HUDEP-2 (cell line): ENCODE data around the gene BEND5.

Experiments used
- DNase-seq, 76 experiments: peaks; one replicate each; lab custom pipeline; 2025; ENCODE audit not compliant: unreplicated experiment in 76 of 76; lab: John Stamatoyannopoulos, UW

Gene BEND5

DNA sequence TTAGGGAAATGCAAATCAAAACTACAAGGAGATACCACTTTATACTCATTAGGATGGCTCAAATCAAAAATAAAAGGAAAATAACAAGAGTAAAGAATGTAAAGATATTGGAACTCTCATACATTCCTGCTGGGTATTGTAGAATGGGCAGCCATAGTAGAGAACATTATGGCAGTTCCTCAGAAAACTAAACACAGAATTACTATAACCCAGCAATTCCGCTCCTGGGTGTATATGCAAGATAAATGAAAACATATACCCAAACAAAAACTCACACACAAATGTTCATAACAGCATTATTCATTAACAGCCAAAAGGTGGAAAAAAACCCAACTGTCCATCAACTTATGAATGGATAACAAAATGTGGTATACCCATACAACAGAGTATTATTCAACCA, 11.4 kb downstream of the BEND5 start:
- no peak for DNase-seq

GRCh38 chr1:48761986-48762385, 14.7 kb downstream of the BEND5 start:
- no peak for DNase-seq

DNA sequence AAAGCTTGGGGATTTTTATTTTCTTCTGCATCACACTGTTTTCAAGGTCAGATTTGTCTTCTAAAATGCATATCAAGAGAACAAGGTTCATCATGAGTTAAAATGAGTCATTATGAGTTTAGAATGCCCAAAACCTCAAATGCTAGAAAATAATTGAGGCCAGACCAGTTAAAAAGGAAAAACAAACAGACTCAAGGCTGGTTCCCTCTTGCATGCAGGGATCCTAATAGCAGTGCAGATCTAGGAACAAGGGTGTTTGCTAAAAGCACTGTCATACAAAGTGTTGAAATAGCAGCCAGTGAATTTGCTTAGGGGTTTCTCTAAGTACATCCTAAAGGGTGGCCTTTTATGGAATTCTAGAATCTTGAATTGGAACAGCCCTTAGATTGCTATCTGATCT, 15.3 kb downstream of the BEND5 start:
- no peak for DNase-seq

GRCh38 chr1:48760857-48761256, 15.8 kb downstream of the BEND5 start:
- DNase-seq: no peak

GRCh38 chr1:48758976-48759375, 17.7 kb downstream of the BEND5 start:
- DNase-seq: no peak

GRCh38 chr1:48757363-48757762, 19.3 kb downstream of the BEND5 start:
- no peak for DNase-seq

DNA sequence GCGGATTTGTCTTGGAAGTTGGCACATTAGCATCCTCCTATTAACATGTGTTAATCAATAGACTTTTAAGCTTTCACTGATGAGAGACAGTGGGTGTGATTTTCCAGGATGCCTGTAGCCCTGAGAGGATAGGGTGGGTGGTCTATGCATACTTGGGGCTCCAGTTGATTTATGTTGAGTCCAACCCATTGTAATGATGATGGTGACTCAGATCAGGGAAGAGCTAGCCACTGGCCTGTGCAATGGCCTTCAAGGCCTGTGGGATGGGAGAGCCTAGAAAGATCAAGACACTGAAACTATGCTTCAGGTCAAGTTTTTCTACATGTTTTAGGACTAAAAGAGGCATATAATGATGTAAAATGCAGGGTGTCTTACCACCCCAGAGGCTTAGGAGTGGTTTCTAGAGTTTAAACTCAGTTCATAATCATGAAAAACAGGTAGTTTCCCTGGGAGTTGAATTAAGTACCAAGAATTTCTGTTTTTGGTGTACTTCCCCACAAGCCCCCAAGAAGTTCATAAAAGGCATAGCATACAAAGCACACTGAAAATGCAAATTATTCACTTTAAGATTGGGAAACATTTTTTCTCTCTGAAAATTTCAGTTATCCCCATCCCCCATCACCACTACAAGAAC, 19.9 kb downstream of the BEND5 start:
- no peak for DNase-seq

DNA sequence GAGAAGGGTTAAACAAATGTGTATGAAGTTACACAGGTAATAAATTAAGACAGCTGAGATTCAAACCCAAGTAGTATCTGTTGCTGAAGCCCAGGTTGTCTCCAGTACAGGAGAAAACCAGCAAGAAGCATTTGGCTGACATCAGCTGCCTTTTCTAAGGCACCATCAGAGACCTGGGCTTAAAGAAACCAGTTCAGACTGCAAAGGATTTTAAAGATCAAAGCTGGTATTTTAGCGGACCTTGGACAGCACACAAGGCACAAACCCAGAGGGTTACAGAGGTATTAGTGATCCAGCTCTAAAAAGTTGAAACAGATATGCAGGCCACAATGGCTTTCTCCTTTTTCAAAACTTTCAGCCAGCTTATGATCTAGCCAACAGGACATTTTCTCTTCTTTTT, 23.4 kb downstream of the BEND5 start:
- no peak for DNase-seq

DNA sequence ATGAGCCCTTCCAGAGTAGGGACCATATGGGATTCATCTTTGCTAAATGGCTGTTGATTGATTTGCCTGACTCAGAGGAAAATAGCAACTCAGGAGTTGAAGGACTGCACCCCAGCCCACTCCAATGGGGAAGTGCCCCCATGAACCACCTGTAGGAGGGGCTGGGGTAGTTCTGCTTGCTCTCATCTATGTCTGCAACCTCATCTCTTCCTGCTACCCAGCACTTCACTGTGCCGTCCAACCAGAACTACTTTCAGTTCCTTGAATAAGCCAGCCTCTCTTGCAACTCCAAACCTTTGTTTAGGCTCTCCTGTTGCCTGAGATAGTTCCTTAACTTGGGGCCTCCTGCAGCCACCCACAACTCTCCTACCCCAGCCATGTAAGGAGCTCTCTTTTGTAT, 26.6 kb downstream of the BEND5 start:
- DNase-seq: no peak

- DNase-seq: no peak
Observed at GRCh38 chr1:48749068-48749467, 27.6 kb downstream of the BEND5 start.

DNA sequence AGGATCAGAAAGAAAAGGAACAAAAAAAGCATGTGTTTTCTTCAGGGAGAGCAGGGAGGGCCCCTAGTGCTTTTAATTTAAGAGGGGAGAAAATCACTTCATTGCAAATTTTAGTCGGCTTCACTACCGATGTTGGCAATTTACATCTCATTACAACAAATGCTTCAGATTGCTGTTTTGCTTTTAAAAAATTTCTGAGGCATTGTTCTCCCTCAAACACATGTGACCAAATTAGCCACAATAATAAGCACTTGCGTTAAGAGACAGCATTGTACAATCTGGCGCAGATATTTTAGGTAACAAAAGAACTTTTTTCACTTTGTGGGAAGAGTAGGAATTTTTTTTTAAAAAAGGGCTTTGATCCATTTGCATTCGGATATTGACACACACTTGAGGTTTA, 29.8 kb downstream of the BEND5 start:
- DNase-seq: no peak

- DNase-seq: no peak
Observed at GRCh38 chr1:48744032-48744431, 32.7 kb downstream of the BEND5 start.

GRCh38 chr1:48743480-48743879, 33.2 kb downstream of the BEND5 start:
- DNase-seq: no peak

DNA sequence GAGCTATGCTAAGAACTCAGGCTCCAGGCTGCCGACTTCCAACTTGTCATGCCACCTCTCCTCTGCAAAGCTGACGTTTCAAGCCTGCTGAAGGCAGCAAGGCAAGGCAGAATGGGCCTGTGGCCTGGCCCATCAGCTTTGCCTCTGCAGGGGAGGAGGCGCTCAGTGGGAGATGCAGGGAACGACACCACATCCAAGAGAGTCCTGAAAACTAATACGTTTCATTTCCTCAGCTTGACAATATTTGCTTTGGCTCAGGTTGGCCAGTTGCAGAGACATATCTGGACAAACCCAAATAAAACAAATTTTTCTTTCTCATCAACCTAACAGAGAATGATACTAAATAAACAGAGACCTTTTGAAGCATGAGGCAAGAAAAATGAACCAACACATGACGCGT, 35.3 kb downstream of the BEND5 start:
- no peak for DNase-seq

DNA sequence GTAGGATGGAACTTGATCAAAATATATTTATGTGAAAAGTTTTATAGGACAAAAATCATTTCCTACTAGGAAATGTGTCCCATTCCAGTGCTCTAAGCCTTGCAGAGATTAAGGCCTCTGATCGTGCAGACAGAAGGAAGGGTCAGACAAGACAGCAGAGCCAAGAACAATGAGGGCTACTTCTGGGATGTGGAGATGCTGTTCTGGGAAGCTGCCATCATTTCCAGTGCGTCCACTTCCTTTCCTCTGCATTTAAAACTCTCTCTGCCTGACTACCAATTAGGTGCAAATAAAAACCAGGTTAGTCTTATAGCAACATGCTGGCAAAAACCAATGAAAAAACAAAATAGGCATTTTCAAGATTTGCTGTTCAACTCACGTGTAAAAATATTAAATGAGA, 36.1 kb downstream of the BEND5 start:
- DNase-seq: no peak

GRCh38 chr1:48739091-48739490, 37.6 kb downstream of the BEND5 start:
- no peak for DNase-seq

DNA sequence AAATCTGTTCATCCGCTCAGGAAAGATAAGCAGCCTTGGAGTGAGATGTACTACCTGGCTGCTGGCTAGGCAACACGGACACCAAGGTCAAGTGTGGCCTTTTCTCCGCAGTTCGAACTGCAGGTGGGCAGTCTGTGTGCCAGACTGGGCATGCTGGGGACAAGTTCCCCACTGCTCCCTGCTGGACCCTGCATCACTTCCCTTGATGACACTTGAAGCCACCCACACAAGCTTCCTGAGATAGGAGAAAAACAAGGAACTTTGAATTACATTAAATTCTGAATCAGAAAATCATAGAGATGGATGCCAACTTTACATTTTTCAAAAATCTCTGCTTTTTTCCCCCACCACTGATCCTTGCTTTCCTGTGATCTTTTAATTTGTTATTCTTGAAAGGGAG, 38.3 kb downstream of the BEND5 start:
- no peak for DNase-seq

DNA sequence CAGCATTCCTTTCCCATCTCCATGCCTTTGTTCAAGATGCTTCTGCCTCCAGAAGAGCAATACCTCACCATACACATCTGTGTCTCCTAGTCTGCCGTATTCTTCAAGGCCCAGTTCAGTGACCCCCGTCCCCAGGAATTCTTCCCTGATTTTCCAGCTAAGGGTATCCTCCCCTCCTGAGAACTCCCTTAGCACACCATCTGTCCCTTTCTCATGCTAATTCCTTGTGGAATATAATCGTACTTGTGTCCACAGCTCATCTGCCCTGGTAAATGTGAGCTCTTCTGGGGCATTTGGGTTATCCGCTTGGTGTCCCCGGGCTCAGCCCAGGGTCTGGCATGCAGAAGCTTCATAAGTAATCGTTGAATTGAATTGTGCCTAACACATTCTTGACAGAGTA, 40.9 kb downstream of the BEND5 start:
- no peak for DNase-seq

GRCh38 chr1:48730164-48730910, 46.4 kb downstream of the BEND5 start:
- no peak for DNase-seq

GRCh38 chr1:48728584-48728983, 48.1 kb downstream of the BEND5 start:
- no peak for DNase-seq

DNA sequence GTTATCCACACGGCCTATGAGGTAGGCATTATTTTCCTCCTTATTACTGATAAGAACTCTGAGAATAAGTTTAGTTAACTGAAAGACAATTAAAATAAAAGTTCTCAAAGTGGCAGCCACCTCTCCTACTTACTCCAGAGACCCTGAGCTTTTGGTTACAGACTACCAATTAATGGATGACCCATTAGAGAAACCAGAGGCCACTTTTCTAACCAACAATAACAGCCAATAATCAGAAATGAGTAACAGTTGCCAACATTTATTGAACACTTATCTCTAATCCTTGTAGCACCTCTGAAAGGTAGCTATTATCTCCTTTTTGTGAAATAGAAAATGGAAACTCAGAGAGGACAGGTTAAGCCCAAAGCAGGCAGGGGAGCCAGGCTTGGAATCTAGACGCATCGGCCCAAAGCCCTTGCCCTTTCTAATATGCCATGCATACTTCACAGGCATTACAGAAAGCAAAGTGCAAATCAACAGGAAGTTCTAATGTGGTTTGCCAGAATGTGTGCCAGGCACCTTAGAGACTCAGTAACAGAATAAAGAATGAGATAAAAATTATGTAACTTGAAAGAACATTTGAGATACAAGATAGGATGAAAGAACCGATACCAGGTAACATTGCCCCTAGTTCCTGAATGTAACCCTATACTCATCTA, 50.0 kb downstream of the BEND5 start:
- DNase-seq: no peak

- DNase-seq: no peak
Observed at GRCh38 chr1:48726139-48726538, 50.6 kb downstream of the BEND5 start.
